IMR-90 (cell line): Measurements from ENCODE around the gene RHAG. TPM values are rescaled to one million over a fixed set of nuclear protein-coding genes. Genes with fewer than 3 reads are reported as not detected.

Experiments used
- ATAC-seq: fragments of 200-7000 bp; cut with Tn5 transposase; 2 replicates; pipeline ENCODE4 v1.9.1; 2020; ENCODE audit warnings: low read depth, mild to moderate bottlenecking, moderate library complexity
- BruUV-seq: library from RNA; stranded (reverse); fragments of 400-500 nt; replicated peaks from 2 replicates; lab custom pipeline; 2021; lab: Mats Ljungman, UMichigan
- CTCF ChIA-PET: fragments of 300-600 bp; formaldehyde crosslinking; extraction: SDS; loops from one replicate; lab custom pipeline; 2021; ENCODE audit warnings: antibody characterized with exemption; lab: Yijun Ruan, JAX
- POLR2A ChIA-PET: fragments of 300-600 bp; sonication (Branson Sonifier 250); formaldehyde crosslinking; loops from one replicate; lab custom pipeline; 2022; ENCODE audit warnings: antibody characterized with exemption; ENCODE audit not compliant: unreplicated experiment; lab: Charles Lee
- DNase-seq: peaks from one replicate; pipeline ENCODE4 v3.0.0; 2013
- H2AFZ ChIP-seq: replicated peaks from 2 replicates; pipeline ENCODE3; 2013; ENCODE audit warnings: low read length, mild to moderate bottlenecking; ENCODE audit not compliant: poor library complexity
- H2AK5ac ChIP-seq: 2 replicates; pipeline ENCODE4 v1.6.1; 2013; ENCODE audit warnings: low read depth, low read length, inconsistent platforms
- H2AK9ac ChIP-seq: replicated peaks from 2 replicates; pipeline ENCODE3; 2013; ENCODE audit warnings: mild to moderate bottlenecking, low read depth, low read length, moderate library complexity; ENCODE audit not compliant: poor library complexity
- H2BK120ac ChIP-seq: 2 replicates; pipeline ENCODE4 v1.6.1; 2013; ENCODE audit warnings: low read depth, low read length, inconsistent platforms
- H2BK15ac ChIP-seq: 3 replicates; pipeline ENCODE4 v1.6.1; 2013; ENCODE audit warnings: low read depth, low read length, inconsistent platforms
- H2BK20ac ChIP-seq: 2 replicates; pipeline ENCODE4 v1.6.1; 2013; ENCODE audit warnings: low read depth, mild to moderate bottlenecking, inconsistent platforms, low read length, moderate library complexity
- H2BK5ac ChIP-seq: 2 replicates; pipeline ENCODE4 v1.6.1; 2013; ENCODE audit warnings: mild to moderate bottlenecking, low read depth, low read length, inconsistent platforms; ENCODE audit not compliant: poor library complexity, severe bottlenecking
- H3K14ac ChIP-seq: replicated peaks from 2 replicates; pipeline ENCODE4 v1.6.1; 2013; ENCODE audit warnings: low read depth, low read length, inconsistent platforms
- H3K18ac ChIP-seq: 2 replicates; pipeline ENCODE4 v1.6.1; 2013; ENCODE audit warnings: low read depth, low read length, control low read depth
- H3K23ac ChIP-seq: 2 replicates; pipeline ENCODE4 v1.6.1; 2013; ENCODE audit warnings: low read depth, low read length, inconsistent platforms
- H3K27ac ChIP-seq: 2 replicates; pipeline ENCODE4 v1.5.1; 2013; ENCODE audit warnings: mild to moderate bottlenecking, control low read depth, low read length; ENCODE audit not compliant: insufficient read depth
- H3K27me3 ChIP-seq: 2 replicates; pipeline ENCODE4 v1.6.1; 2013; ENCODE audit warnings: low read length; ENCODE audit not compliant: control insufficient read depth, insufficient read depth
- H3K36me3 ChIP-seq: 2 replicates; pipeline ENCODE4 v1.6.1; 2013; ENCODE audit warnings: low read length, mixed read lengths; ENCODE audit not compliant: control insufficient read depth, insufficient read depth
- H3K4ac ChIP-seq: 2 replicates; pipeline ENCODE4 v1.6.1; 2013; ENCODE audit warnings: low read depth, low read length, inconsistent platforms
- H3K4me1 ChIP-seq: 2 replicates; pipeline ENCODE4 v1.6.1; 2013; ENCODE audit warnings: low read length, mixed read lengths; ENCODE audit not compliant: control insufficient read depth, insufficient read depth
- H3K4me2 ChIP-seq: 2 replicates; pipeline ENCODE4 v1.6.1; 2013; ENCODE audit warnings: low read depth, mild to moderate bottlenecking, control low read depth, low read length, moderate library complexity
- H3K4me3 ChIP-seq: 2 replicates; pipeline ENCODE4 v1.5.1; 2013; ENCODE audit warnings: low read depth, mild to moderate bottlenecking, control low read depth, low read length, moderate library complexity; ENCODE audit not compliant: insufficient read depth
- H3K56ac ChIP-seq: 2 replicates; pipeline ENCODE4 v1.6.1; 2013; ENCODE audit warnings: low read length, inconsistent platforms; ENCODE audit not compliant: insufficient read depth; ENCODE audit errors: extremely low read depth
- H3K79me1 ChIP-seq, 2 experiments: 2 replicates each; pipeline ENCODE4 v1.6.1; 2013; ENCODE audit warnings: low read length in 2 of 2, inconsistent platforms in 1 of 2, low read depth in 1 of 2
- H3K9ac ChIP-seq: 2 replicates; pipeline ENCODE4 v1.6.1; 2013; ENCODE audit warnings: low read depth, low read length, control low read depth
- H3K9me1 ChIP-seq: 2 replicates; pipeline ENCODE4 v1.6.1; 2013; ENCODE audit warnings: low read length, inconsistent platforms; ENCODE audit not compliant: insufficient read depth
- H3K9me3 ChIP-seq: 2 replicates; pipeline ENCODE4 v1.6.1; 2013; ENCODE audit warnings: low read length; ENCODE audit not compliant: control insufficient read depth, insufficient read depth
- H4K20me1 ChIP-seq: 2 replicates; pipeline ENCODE4 v1.6.1; 2013; ENCODE audit warnings: low read length, inconsistent platforms; ENCODE audit not compliant: insufficient read depth
- H4K5ac ChIP-seq: 2 replicates; pipeline ENCODE4 v1.6.1; 2013; ENCODE audit warnings: mild to moderate bottlenecking, low read depth, low read length, control low read depth
- H4K8ac ChIP-seq, 2 experiments: 2 replicates each; pipeline ENCODE4 v1.6.1; 2013; ENCODE audit warnings: low read depth in 2 of 2, low read length in 2 of 2, control low read depth in 1 of 2, inconsistent platforms in 1 of 2
- H4K91ac ChIP-seq: 2 replicates; pipeline ENCODE4 v1.6.1; 2013; ENCODE audit warnings: low read depth, low read length, inconsistent platforms; ENCODE audit not compliant: insufficient read depth
- CEBPB ChIP-seq: IDR thresholded peaks from 2 replicates; pipeline ENCODE4 v1.6.1; 2012; ENCODE audit warnings: low read depth, low read length, improper control_type of control experiment
- FOS ChIP-seq: fragments of 150-350 bp; IDR thresholded peaks from 2 replicates; pipeline ENCODE4 v1.6.1; 2016; ENCODE audit warnings: low read depth, low read length
- MAFK ChIP-seq: IDR thresholded peaks from 2 replicates; pipeline ENCODE4 v1.6.1; 2012; ENCODE audit warnings: low read depth, low read length, improper control_type of control experiment
- MAZ ChIP-seq: IDR thresholded peaks from 2 replicates; pipeline ENCODE4 v1.6.1; 2012; ENCODE audit warnings: low read depth, mild to moderate bottlenecking, low read length, improper control_type of control experiment, moderate library complexity, borderline replicate concordance
- RCOR1 ChIP-seq: IDR thresholded peaks from 2 replicates; pipeline ENCODE4 v1.6.1; 2012; ENCODE audit warnings: mild to moderate bottlenecking, low read length, improper control_type of control experiment; ENCODE audit not compliant: insufficient replicate concordance
- RFX5 ChIP-seq: IDR thresholded peaks from 2 replicates; pipeline ENCODE4 v1.8.0; 2012; ENCODE audit warnings: low read depth, mild to moderate bottlenecking, low read length, moderate library complexity
- WGBS, 2 experiments: methylation state at CpG; one replicate each; pipeline versions ENCODE4 v1.1.5 to v1.1.7; 2013; ENCODE audit warnings: missing lambda C conversion rate in 2 of 2; ENCODE audit not compliant: insufficient read length in 1 of 2; ENCODE audit errors: extremely low coverage in 2 of 2; 5-methylcytosine and 5-hydroxymethylcytosine counted together
- dilution Hi-C: fragments of 300-500 bp; cut with HindIII; formaldehyde crosslinking; loops from one replicate; pipeline ENCODE4 v1.14.3; 2018; ENCODE audit warnings: low sequenced_read_pairs; ENCODE audit not compliant: unreplicated experiment
- in situ Hi-C: fragments of 300-500 bp; cut with MboI; formaldehyde crosslinking; loops from 3 replicates; pipeline ENCODE4 v1.14.3; 2019; ENCODE audit warnings: low sequenced_read_pairs, inconsistent platforms, mixed read lengths
- intact Hi-C: fragments of 100-400 bp; cut with micrococcal nuclease; formaldehyde crosslinking; loops from 2 replicates; pipeline ENCODE4 v1.10.0; 2022
- polyA plus RNA-seq, 3 experiments: library from polyadenylated mRNA; depleted of rRNA; stranded (reverse); fragments of >200 nt; gene quantifications; 2 replicates each; pipeline ENCODE4 v1.2.3, GENCODE V29; 2012; ENCODE audit warnings: low replicate concordance in 1 of 3
- total RNA-seq: library from RNA; depleted of rRNA; stranded (reverse); fragments of >200 nt; gene quantifications from 2 replicates; pipeline ENCODE4 v1.2.3, GENCODE V29; 2012
- TF ChIP-seq, protein P1 (sequence below): conservative IDR thresholded peaks from 2 replicates; pipeline ENCODE4 v1.5.1; 2012; ENCODE audit warnings: mild to moderate bottlenecking, low read depth, low read length, improper control_type of control experiment
- TF ChIP-seq, protein P2 (sequence below): fragments of 150-350 bp; IDR thresholded peaks from 2 replicates; pipeline ENCODE4 v1.6.1; 2017; ENCODE audit warnings: mild to moderate bottlenecking, antibody characterized with exemption, low read length, low read depth

The RHAG gene
- total and polyA plus RNA-seq, 2 of the 4 experiments (the other 2 are of a cell fraction): not detected

DNA sequence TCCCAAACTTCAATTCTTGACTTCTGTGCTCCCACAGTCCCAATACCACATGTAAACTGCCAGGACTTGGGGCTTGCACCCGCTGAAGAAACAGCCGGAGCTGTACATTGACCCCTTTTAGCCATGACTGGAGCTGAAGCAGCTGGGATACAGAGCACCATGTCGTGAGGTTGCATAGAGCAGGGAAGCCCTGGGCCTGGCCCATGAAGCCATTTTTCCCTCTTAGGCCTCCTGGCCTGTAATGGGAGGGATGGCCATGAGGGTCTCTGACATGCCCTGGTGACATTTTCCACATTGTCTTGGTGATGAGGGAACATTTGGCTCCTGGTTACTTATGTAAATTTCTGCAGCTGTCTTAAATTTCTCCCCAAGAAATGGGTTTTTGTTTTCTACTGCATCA is 9.8 kb downstream of the RHAG start:
- Histone ChIP-seq H4K5ac (no peak overlapping the region), H3K4ac (no peak overlapping the region), H3K27ac (no peak overlapping the region), H3K4me1 (no peaks in the 10 kb centered on the region), H2BK15ac (no peak overlapping the region), H3K4me2 (no peak overlapping the region), H3K9me3 (no peaks in the 10 kb centered on the region), H2AK5ac (no peak overlapping the region), H3K56ac (no peak overlapping the region), H3K18ac (no peak overlapping the region), H3K14ac (no peak overlapping the region), H3K27me3 (no peaks in the 10 kb centered on the region), H3K79me1 (no peaks in the 10 kb centered on the region), H2AK9ac (no peak overlapping the region), H3K36me3 (no peaks in the 10 kb centered on the region), H2AFZ (no peak overlapping the region), H3K4me3 (no peak overlapping the region), H2BK120ac (no peak overlapping the region), H4K20me1 (no peaks in the 10 kb centered on the region), H3K23ac (no peak overlapping the region), H4K8ac (no peak overlapping the region), H4K91ac (no peak overlapping the region), H2BK5ac (no peak overlapping the region), H3K9ac (no peak overlapping the region), H3K9me1 (no peaks in the 10 kb centered on the region), H2BK20ac (no peak overlapping the region)
- WGBS, 2 experiments: 40% methylated on average over 1 of the region's 3 CpGs; no CpG with 5 or more reads in 1 of the 2 experiments
- BruUV-seq: no TSS peak
- no peak for DNase-seq
- in situ Hi-C loops: no loop called here
- ChIA-PET CTCF (no interaction called here), POLR2A (no interaction called here)
- intact Hi-C loops: no loop called here
- no peak for TF ChIP-seq MAZ
- no peak for TF ChIP-seq RFX5
- no peak for TF ChIP-seq MAFK
- TF ChIP-seq, protein P1, sequence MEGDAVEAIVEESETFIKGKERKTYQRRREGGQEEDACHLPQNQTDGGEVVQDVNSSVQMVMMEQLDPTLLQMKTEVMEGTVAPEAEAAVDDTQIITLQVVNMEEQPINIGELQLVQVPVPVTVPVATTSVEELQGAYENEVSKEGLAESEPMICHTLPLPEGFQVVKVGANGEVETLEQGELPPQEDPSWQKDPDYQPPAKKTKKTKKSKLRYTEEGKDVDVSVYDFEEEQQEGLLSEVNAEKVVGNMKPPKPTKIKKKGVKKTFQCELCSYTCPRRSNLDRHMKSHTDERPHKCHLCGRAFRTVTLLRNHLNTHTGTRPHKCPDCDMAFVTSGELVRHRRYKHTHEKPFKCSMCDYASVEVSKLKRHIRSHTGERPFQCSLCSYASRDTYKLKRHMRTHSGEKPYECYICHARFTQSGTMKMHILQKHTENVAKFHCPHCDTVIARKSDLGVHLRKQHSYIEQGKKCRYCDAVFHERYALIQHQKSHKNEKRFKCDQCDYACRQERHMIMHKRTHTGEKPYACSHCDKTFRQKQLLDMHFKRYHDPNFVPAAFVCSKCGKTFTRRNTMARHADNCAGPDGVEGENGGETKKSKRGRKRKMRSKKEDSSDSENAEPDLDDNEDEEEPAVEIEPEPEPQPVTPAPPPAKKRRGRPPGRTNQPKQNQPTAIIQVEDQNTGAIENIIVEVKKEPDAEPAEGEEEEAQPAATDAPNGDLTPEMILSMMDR: no peak
- no peak for TF ChIP-seq RCOR1
- TF ChIP-seq, protein P2, sequence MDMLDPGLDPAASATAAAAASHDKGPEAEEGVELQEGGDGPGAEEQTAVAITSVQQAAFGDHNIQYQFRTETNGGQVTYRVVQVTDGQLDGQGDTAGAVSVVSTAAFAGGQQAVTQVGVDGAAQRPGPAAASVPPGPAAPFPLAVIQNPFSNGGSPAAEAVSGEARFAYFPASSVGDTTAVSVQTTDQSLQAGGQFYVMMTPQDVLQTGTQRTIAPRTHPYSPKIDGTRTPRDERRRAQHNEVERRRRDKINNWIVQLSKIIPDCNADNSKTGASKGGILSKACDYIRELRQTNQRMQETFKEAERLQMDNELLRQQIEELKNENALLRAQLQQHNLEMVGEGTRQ: no peak
- TF ChIP-seq CEBPB: no peak
- TF ChIP-seq FOS: no peak
- no peak for ATAC-seq
- dilution Hi-C loops: no loop called here
